Spleen (tissue), 7 donors: ENCODE results near the gene ERICH2.

Source experiments
- POLR2A ChIP-seq, 3 donors: fragments of 450-650 bp; IDR thresholded peaks; one replicate each; pipeline ENCODE4 v1.5.1; 2017; ENCODE audit warnings: antibody characterized with exemption in 3 of 3, mild to moderate bottlenecking in 1 of 3
- POLR2AphosphoS5 ChIP-seq, 3 donors: sonication (generic); formaldehyde crosslinking; IDR thresholded peaks; one replicate each; pipeline ENCODE4 v1.5.1; 2017; ENCODE audit warnings: antibody characterized with exemption in 3 of 3
- TF ChIP-seq, protein P1 (sequence below), 11 experiments: fragments of 200-600 bp in 7 of 11; fragments of 450-650 bp in 4 of 11; sonication (generic) in 4 of 11; IDR thresholded peaks in 8 of 11; conservative IDR thresholded peaks in 3 of 11; 1 replicate in 7 of 11; 2 replicates in 4 of 11; pipeline versions ENCODE4 v1.4.0 to v1.8.0; 2016 to 2021; ENCODE audit warnings: antibody characterized with exemption in 11 of 11, inconsistent platforms in 4 of 11, mild to moderate bottlenecking in 1 of 11
- donor health status: DM: no; HTN: no; CAD: no; lungs with moderate emphysema.
- donor health status: DM: no; HTN: no; CAD: no.
- donor health status: DM: no; HTN: no; CAD: no.

- TF ChIP-seq, protein P1, sequence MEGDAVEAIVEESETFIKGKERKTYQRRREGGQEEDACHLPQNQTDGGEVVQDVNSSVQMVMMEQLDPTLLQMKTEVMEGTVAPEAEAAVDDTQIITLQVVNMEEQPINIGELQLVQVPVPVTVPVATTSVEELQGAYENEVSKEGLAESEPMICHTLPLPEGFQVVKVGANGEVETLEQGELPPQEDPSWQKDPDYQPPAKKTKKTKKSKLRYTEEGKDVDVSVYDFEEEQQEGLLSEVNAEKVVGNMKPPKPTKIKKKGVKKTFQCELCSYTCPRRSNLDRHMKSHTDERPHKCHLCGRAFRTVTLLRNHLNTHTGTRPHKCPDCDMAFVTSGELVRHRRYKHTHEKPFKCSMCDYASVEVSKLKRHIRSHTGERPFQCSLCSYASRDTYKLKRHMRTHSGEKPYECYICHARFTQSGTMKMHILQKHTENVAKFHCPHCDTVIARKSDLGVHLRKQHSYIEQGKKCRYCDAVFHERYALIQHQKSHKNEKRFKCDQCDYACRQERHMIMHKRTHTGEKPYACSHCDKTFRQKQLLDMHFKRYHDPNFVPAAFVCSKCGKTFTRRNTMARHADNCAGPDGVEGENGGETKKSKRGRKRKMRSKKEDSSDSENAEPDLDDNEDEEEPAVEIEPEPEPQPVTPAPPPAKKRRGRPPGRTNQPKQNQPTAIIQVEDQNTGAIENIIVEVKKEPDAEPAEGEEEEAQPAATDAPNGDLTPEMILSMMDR (IDR thresholded peaks at IDR 0.05 in 8 of 11, conservative IDR thresholded peaks at IDR 0.05 in 3 of 11), result no peak
- TF ChIP-seq POLR2A (IDR thresholded peaks at IDR 0.05) (no peak), POLR2AphosphoS5 (IDR thresholded peaks at IDR 0.05) (no peak)
These were observed 32.4 kb upstream of the ERICH2 start for GRCh38 chr2:170737821-170738220.
